ENCODE data around the gene MPO. TPM values are rescaled to one million over a fixed set of nuclear protein-coding genes. Genes with fewer than 3 reads are reported as not detected.

Gene MPO
- total RNA-seq, 1 donor from 2014 or later: 0.35 TPM

DNA sequence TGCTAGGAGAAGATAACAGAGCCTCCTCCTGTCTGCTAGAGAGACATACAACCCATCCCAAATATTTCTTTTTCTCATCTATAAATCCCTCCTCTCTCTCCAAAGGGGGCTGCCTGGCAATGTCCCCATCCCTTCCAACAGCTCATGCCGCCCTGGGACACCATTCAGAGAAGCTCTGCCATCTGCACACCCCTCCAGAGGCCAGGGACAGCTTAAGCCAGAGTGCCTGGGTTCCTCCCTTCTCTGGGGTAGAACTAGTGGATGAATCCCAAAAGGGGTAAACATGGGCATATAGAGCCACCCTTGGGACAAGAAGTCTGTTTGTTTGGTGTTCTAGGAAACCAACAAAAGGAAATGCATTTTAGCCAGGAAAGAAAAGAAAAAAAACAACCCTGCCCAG, 44.9 kb downstream of the MPO start:
- Histone ChIP-seq H3K36me3 (no peaks in the 10 kb centered on the region), H3K27ac (no peak overlapping the region), H3K4me1 (peaks cover 4% of the 10 kb centered on the region), H3K27me3 (peaks cover 13% of the 10 kb centered on the region), H3K9me3 (no peaks in the 10 kb centered on the region), H3K4me3 (no peak overlapping the region)
- no peak for ATAC-seq
- TF ChIP-seq CTCF (IDR thresholded peaks at IDR 0.05): no peak
- intact Hi-C loops (cut with DNase I): no loop called here
- no peak for DNase-seq

GRCh38 chr17:58234512-58234911, 46.2 kb downstream of the MPO start:
- intact Hi-C loops (cut with DNase I): no loop called here
- Histone ChIP-seq H3K27ac (no peak overlapping the region), H3K9me3 (no peaks in the 10 kb centered on the region), H3K4me3 (no peak overlapping the region), H3K4me1 (peaks cover 4% of the 10 kb centered on the region), H3K36me3 (no peaks in the 10 kb centered on the region), H3K27me3 (peaks cover 10% of the 10 kb centered on the region)
- no peak for ATAC-seq
- no peak for TF ChIP-seq CTCF (IDR thresholded peaks at IDR 0.05)
- DNase-seq: no peak

DNA sequence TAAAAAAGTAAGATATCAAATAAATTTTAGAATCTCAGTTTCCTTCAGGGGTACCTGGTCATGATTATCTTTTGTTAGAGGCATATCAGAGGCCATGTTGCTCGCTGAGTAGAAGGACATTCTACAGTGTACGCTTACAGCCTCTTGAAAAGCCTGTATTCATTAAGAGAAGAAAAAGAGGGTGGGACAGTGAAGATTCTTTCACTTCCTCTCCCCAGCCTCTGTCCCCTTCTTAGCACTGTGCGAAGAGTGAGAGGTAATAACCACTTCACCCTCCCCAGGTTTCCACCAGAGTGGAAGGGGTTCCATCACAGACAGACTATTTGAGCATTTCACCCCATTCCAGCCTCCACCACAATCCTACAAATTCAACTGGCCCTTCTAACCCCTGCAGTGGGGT, 47.2 kb downstream of the MPO start:
- TF ChIP-seq CTCF (IDR thresholded peaks at IDR 0.05): no peak
- DNase-seq: no peak
- Histone ChIP-seq H3K4me3 (no peak overlapping the region), H3K9me3 (no peaks in the 10 kb centered on the region), H3K4me1 (peaks cover 4% of the 10 kb centered on the region), H3K27ac (no peak overlapping the region), H3K36me3 (no peaks in the 10 kb centered on the region), H3K27me3 (peaks cover 10% of the 10 kb centered on the region)
- ATAC-seq: peak; percentile 64
- intact Hi-C loops (cut with DNase I): no loop called here

DNA sequence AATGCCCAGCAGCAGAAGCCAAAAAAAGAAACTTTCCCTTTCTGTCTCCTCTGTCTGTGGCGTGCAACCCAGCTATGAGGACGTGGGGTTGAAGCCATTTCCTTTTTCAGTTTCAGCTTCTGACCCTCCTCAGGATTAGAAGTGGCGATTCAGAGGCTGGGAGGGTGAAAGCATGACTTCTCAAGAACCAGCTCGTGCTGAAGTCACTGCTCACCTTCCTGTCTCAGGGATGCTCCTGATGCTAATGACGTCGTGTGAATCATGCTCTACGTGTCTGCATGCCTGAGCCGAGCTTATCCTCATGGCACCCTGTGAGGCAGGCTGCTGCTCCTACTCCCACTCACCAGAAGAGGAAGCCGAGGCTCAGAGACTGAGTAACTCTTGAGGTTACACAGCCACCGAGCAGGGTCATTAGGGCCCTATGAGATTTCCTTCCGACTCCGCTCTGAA, 48.0 kb downstream of the MPO start:
- ATAC-seq (peak; percentile 97), DNase-seq (peak; percentile 70)
- H3K4me1 ChIP-seq: peaks cover 4% of the 10 kb centered on the region
- peaks cover 10% of the 10 kb centered on the region for H3K27me3 ChIP-seq
- intact Hi-C loops (cut with DNase I): no loop called here
- TF ChIP-seq CTCF (IDR thresholded peaks at IDR 0.05): no peak
- no peak overlapping the region for H3K27ac ChIP-seq
- H3K36me3 ChIP-seq: no peaks in the 10 kb centered on the region
- H3K4me3 ChIP-seq: peak overlapping the region; percentile 4
- H3K9me3 ChIP-seq: no peaks in the 10 kb centered on the region

DNA sequence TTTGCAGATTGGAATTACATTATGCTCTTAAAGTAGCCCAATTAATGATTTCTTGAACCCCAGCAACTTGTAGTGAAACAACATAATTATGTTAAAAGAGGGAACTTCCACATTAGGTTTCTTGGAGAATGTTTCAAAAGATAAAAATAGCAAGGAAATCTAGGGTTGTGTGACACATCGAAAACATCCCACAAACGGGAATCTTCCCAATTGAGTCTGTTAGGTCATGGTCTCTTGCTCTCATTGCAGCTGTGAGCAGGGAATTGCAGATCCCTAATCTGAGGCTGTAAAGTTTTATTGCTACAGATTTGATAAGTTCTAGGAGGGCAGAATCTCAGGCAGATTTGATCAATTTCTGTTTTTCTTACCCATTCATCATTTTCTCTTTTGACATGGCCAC, 49.1 kb downstream of the MPO start:
- Histone ChIP-seq H3K9me3 (no peaks in the 10 kb centered on the region), H3K36me3 (no peaks in the 10 kb centered on the region), H3K27me3 (peaks cover 10% of the 10 kb centered on the region), H3K4me1 (peaks cover 4% of the 10 kb centered on the region), H3K27ac (no peak overlapping the region), H3K4me3 (no peak overlapping the region)
- no peak for DNase-seq
- intact Hi-C loops (cut with DNase I): no loop called here
- ATAC-seq: no peak
- no peak for TF ChIP-seq CTCF (IDR thresholded peaks at IDR 0.05)

- Histone ChIP-seq H3K27me3 (peaks cover 5% of the 10 kb centered on the region), H3K4me3 (no peak overlapping the region), H3K4me1 (peaks cover 4% of the 10 kb centered on the region), H3K9me3 (no peaks in the 10 kb centered on the region), H3K36me3 (no peaks in the 10 kb centered on the region), H3K27ac (no peak overlapping the region)
- intact Hi-C loops (cut with DNase I): no loop called here
- no peak for DNase-seq
- ATAC-seq: no peak
- no peak for TF ChIP-seq CTCF (IDR thresholded peaks at IDR 0.05)
Measured at GRCh38 chr17:58229881-58230280, 50.9 kb downstream of the MPO start.
